Vagina (tissue), 2 donors: ENCODE results near the gene DES.

Experiments
- POLR2AphosphoS5 ChIP-seq, 2 donors: sonication (generic); formaldehyde crosslinking; IDR thresholded peaks; one replicate each; pipeline ENCODE4 v1.9.0; 2017; ENCODE audit warnings: antibody characterized with exemption in 2 of 2, mild to moderate bottlenecking in 2 of 2, low read depth in 1 of 2; ENCODE audit not compliant: insufficient read depth in 1 of 2
- TF ChIP-seq, protein P1 (sequence below), 3 experiments: fragments of 450-650 bp in 2 of 3; fragments of 200-600 bp in 1 of 3; sonication (generic) in 1 of 3; IDR thresholded peaks; one replicate each; pipeline ENCODE4 v1.5.1; 2017 to 2019; ENCODE audit warnings: antibody characterized with exemption in 3 of 3, mild to moderate bottlenecking in 2 of 3, moderate library complexity in 2 of 3

GRCh38 chr2:219402665-219403515, 15.3 kb upstream of the DES start:
- TF ChIP-seq, protein P1, sequence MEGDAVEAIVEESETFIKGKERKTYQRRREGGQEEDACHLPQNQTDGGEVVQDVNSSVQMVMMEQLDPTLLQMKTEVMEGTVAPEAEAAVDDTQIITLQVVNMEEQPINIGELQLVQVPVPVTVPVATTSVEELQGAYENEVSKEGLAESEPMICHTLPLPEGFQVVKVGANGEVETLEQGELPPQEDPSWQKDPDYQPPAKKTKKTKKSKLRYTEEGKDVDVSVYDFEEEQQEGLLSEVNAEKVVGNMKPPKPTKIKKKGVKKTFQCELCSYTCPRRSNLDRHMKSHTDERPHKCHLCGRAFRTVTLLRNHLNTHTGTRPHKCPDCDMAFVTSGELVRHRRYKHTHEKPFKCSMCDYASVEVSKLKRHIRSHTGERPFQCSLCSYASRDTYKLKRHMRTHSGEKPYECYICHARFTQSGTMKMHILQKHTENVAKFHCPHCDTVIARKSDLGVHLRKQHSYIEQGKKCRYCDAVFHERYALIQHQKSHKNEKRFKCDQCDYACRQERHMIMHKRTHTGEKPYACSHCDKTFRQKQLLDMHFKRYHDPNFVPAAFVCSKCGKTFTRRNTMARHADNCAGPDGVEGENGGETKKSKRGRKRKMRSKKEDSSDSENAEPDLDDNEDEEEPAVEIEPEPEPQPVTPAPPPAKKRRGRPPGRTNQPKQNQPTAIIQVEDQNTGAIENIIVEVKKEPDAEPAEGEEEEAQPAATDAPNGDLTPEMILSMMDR (IDR thresholded peaks at IDR 0.05): peak; percentile 81 to 93 (median 89)
- peak in 1 of 2 donors; percentile 17 for TF ChIP-seq POLR2AphosphoS5 (IDR thresholded peaks at IDR 0.05; ENCODE audit: insufficient read depth in 1 of 2, low read depth in 1 of 2)
